GM12878 (cell line): ENCODE measurements around the gene CCDC88C. TPM values are rescaled to one million over a fixed set of nuclear protein-coding genes. Genes with fewer than 3 reads are reported as not detected.

Experiments
- BMI1 ChIP-seq: fragments of 450-650 bp; IDR thresholded peaks from 2 replicates; pipeline ENCODE4 v1.6.1; 2016; ENCODE audit warnings: mild to moderate bottlenecking, moderate library complexity, borderline replicate concordance
- HDGF ChIP-seq: fragments of 450-650 bp; IDR thresholded peaks from 2 replicates; pipeline ENCODE4 v1.6.1; 2016; ENCODE audit warnings: antibody characterized with exemption
- IRF4 ChIP-seq: IDR thresholded peaks from 2 replicates; pipeline ENCODE4 v1.6.1; 2011; ENCODE audit warnings: low read depth, low read length
- NBN ChIP-seq: fragments of 450-650 bp; IDR thresholded peaks from 2 replicates; pipeline ENCODE4 v1.6.1; 2016
- NR2C1 ChIP-seq: fragments of 450-650 bp; IDR thresholded peaks from 2 replicates; pipeline ENCODE4 v1.6.1; 2017; ENCODE audit warnings: antibody characterized with exemption, mild to moderate bottlenecking, moderate library complexity
- POLR2AphosphoS5 ChIP-seq: IDR thresholded peaks from 2 replicates; pipeline ENCODE4 v1.6.1; 2011; ENCODE audit warnings: mild to moderate bottlenecking, low read length, inconsistent platforms
- RELA ChIP-seq: fragments of 450-650 bp; IDR thresholded peaks from 2 replicates; pipeline ENCODE4 v1.8.0; 2014; ENCODE audit warnings: borderline replicate concordance; ENCODE audit not compliant: partially characterized antibody
- WRNIP1 ChIP-seq: IDR thresholded peaks from 2 replicates; pipeline ENCODE4 v1.6.1; 2011; ENCODE audit warnings: low read depth, low read length, improper control_type of control experiment, borderline replicate concordance
- ZNF384 ChIP-seq: IDR thresholded peaks from 2 replicates; pipeline ENCODE4 v1.6.1; 2012; ENCODE audit warnings: low read depth, mild to moderate bottlenecking, low read length, improper control_type of control experiment, borderline replicate concordance
- polyA plus RNA-seq, 11 experiments: library from polyadenylated mRNA; depleted of rRNA in 4 of 11; unstranded in 6 of 11; stranded (reverse) in 5 of 11; fragments of >200 nt; fragmentation: Nextera tagmentation in 4 of 11; fragmentation: Illumina TruSeq in 1 of 11; extraction: Ambion mirVana in 4 of 11; extraction: Trizol in 1 of 11; gene quantifications; 1 replicate in 1 of 11; 2 replicates in 10 of 11; pipeline versions ENCODE4 v1.2.1 to v1.2.3, GENCODE V29; 2011 to 2016; ENCODE audit warnings: inconsistent platforms in 2 of 11, missing spikeins in 2 of 11, low read depth in 1 of 11
- total RNA-seq, 4 experiments: library from RNA; depleted of rRNA in 3 of 4; stranded (reverse); fragments of >200 nt in 3 of 4; fragmentation: Illumina TruSeq in 1 of 4; extraction: Trizol in 1 of 4; gene quantifications; 2 replicates each; pipeline versions ENCODE4 v1.2.1 to v1.2.3, GENCODE V29; 2013 to 2021
- TF ChIP-seq, protein P1 (sequence below): IDR thresholded peaks from 2 replicates; pipeline ENCODE4 v1.6.1; 2012; ENCODE audit warnings: improper control_type of control experiment, low read depth, low read length; ENCODE audit not compliant: insufficient replicate concordance
- TF ChIP-seq, protein P2 (sequence below): fragments of 450-650 bp; IDR thresholded peaks from 2 replicates; pipeline ENCODE4 v1.6.1; 2017; ENCODE audit warnings: antibody characterized with exemption, mild to moderate bottlenecking, moderate library complexity

The CCDC88C gene
- total and polyA plus RNA-seq, 10 of the 15 experiments (the other 5 are each of a cell fraction or from before 2014, with no cell fraction given) = 4.0 to 79.6 (median 36.6) TPM

- 0 out of 2 replicates have a peak, but pooled peaks have one; percentile 48 for TF ChIP-seq POLR2AphosphoS5
- TF ChIP-seq HDGF = 0 out of 2 replicates have a peak, but pooled peaks have one; percentile 68
- no peak for TF ChIP-seq NR2C1
- TF ChIP-seq WRNIP1 = 0 out of 2 replicates have a peak, but pooled peaks have one; percentile 38
- no peak for TF ChIP-seq ZNF384
- TF ChIP-seq RELA = peak; percentile 29
- TF ChIP-seq, protein P1, sequence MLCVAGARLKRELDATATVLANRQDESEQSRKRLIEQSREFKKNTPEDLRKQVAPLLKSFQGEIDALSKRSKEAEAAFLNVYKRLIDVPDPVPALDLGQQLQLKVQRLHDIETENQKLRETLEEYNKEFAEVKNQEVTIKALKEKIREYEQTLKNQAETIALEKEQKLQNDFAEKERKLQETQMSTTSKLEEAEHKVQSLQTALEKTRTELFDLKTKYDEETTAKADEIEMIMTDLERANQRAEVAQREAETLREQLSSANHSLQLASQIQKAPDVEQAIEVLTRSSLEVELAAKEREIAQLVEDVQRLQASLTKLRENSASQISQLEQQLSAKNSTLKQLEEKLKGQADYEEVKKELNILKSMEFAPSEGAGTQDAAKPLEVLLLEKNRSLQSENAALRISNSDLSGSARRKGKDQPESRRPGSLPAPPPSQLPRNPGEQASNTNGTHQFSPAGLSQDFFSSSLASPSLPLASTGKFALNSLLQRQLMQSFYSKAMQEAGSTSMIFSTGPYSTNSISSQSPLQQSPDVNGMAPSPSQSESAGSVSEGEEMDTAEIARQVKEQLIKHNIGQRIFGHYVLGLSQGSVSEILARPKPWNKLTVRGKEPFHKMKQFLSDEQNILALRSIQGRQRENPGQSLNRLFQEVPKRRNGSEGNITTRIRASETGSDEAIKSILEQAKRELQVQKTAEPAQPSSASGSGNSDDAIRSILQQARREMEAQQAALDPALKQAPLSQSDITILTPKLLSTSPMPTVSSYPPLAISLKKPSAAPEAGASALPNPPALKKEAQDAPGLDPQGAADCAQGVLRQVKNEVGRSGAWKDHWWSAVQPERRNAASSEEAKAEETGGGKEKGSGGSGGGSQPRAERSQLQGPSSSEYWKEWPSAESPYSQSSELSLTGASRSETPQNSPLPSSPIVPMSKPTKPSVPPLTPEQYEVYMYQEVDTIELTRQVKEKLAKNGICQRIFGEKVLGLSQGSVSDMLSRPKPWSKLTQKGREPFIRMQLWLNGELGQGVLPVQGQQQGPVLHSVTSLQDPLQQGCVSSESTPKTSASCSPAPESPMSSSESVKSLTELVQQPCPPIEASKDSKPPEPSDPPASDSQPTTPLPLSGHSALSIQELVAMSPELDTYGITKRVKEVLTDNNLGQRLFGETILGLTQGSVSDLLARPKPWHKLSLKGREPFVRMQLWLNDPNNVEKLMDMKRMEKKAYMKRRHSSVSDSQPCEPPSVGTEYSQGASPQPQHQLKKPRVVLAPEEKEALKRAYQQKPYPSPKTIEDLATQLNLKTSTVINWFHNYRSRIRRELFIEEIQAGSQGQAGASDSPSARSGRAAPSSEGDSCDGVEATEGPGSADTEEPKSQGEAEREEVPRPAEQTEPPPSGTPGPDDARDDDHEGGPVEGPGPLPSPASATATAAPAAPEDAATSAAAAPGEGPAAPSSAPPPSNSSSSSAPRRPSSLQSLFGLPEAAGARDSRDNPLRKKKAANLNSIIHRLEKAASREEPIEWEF = no peak
- TF ChIP-seq BMI1 = no peak; the same call in 1 of the 2 replicates
- 0 out of 2 replicates have a peak, but pooled peaks have one; percentile 1 for TF ChIP-seq IRF4
- TF ChIP-seq, protein P2, sequence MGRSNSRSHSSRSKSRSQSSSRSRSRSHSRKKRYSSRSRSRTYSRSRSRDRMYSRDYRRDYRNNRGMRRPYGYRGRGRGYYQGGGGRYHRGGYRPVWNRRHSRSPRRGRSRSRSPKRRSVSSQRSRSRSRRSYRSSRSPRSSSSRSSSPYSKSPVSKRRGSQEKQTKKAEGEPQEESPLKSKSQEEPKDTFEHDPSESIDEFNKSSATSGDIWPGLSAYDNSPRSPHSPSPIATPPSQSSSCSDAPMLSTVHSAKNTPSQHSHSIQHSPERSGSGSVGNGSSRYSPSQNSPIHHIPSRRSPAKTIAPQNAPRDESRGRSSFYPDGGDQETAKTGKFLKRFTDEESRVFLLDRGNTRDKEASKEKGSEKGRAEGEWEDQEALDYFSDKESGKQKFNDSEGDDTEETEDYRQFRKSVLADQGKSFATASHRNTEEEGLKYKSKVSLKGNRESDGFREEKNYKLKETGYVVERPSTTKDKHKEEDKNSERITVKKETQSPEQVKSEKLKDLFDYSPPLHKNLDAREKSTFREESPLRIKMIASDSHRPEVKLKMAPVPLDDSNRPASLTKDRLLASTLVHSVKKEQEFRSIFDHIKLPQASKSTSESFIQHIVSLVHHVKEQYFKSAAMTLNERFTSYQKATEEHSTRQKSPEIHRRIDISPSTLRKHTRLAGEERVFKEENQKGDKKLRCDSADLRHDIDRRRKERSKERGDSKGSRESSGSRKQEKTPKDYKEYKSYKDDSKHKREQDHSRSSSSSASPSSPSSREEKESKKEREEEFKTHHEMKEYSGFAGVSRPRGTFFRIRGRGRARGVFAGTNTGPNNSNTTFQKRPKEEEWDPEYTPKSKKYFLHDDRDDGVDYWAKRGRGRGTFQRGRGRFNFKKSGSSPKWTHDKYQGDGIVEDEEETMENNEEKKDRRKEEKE = no peak
- TF ChIP-seq NBN = peak; percentile 91
These were observed 93.7 kb downstream of the CCDC88C start (continued) for GRCh38 chr14:91323671-91324605.
